Globus pallidus (tissue), 1 donor: ENCODE results near the gene CRIM1.

Experiments
- DNase-seq: peaks from one replicate; pipeline ENCODE4 v3.0.0-alpha.2; 2015; ENCODE audit warnings: low spot score

Gene CRIM1

DNA sequence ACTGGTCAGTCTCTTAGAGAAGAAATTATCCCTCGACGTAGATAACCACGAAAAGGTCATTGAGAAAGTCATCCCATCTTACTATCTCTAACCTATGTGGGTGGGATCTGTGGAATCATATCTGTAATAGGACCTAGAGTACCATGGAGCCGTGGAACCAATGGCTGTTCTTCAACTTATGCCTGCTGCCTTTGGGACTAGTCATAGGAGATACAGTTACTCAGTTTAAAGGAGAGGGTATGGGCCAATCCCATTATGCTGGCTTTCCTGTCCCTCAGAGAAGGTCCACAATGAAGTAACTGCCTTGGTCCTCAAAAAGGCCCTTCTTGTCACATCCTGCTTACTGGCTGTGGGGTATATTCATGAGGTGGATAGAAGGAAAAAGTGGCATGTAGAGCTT is 164.9 kb downstream of the CRIM1 start:
- DNase-seq, result no peak

DNA sequence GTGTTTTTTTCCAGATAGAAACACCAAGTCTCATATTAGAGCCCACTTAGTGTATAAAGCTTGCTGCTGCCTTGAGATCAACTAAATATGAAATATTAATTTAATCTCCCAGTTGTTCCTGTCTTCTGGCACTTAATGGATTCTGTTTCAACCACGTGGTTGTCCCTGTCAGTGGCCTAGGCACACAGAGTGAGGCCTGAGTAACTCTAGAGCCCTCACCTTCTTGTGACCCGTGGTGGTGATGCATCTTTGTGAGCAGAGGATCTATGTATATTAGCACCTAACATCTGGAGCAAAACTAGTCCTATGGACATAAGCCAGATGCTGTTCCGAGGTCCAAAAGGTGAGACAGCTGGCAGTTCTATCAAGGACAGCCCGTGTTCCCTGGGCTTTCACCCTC is 167.6 kb downstream of the CRIM1 start:
- no peak for DNase-seq

DNA sequence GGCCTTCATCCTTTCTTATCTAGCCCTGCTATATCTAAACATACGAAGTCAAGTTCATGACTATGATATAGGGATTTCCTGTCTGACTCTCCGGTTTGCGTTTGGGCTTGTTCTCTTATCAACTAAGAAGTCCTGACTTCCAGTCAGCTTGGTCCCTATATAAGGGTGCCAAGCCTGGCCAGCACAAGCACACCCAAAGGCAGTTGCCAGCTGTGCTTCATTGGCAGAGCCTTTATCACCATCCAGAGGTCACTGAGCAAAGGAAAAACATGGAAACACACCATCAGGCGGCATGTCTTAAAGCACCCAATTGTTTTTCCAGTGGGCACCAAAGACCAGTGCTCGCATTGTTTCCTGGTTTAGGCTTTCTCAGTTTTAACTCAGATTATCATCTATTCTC is 169.7 kb downstream of the CRIM1 start:
- no peak for DNase-seq

DNA sequence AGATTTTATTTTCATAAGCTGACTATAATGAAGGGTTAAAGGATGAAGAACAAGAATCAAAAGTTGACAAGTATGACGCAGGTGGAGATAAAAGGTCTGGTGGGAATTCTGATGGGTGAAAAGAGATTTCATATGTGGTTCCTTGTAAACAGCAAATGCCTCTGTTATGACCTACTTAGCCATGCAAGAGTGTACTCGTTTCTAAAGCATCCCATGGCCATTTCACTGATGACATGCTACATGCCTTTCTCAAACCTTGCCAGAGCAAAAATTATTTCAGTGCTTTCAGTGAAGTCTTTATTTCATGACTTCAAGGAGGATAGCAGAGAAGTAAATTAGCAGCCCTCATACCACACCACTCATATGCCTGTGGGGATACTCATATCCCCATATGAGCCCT is 170.6 kb downstream of the CRIM1 start:
- DNase-seq, result no peak

DNA sequence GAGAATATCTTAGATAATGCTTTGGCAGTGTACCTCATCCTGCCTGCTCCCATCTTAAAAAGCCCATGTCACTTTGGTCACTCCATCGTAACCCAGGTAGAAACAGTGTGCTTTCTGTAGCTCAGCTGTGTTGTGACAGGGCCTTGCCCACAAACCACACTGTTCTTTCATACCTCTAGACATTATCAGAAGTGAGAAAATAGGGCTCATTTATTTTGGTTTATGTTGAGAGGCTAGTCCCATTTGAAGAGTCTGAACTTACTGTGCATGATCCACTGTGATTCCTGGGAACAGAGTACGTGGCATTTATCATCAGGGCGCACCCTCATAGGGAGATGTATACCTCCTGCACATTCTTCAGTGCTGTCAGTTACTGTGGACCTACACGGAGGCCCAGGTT is 172.7 kb downstream of the CRIM1 start:
- no peak for DNase-seq

DNA sequence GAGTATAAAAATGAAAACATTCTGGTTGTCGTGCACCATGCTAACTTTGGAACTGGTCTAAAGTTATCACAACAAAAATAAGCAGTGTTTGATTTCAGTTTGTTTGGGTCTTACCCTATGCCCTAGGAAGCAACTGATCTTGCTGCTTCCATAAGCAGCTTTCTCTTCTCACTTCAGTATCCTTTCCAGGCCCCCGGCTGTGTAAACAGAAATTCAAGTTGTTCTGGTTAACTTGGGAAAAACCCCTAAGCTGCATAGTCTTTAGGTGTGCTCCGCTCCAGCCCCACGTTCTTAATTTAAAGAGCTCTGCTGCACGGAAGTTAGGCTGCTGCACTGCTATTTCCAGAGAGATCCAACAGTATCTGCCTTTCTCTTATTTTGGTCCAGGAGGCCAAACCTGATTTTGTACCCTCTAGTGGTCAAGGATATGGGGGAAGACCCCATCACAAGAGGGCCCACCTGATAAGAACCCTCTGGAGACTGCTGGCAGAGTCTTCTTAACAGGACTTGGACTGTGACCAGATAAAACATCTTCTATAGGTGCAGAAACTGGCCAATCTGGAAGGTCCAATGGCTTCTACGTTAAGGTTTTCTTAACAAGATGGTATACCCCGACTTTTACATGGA is 173.3 kb downstream of the CRIM1 start:
- no peak for DNase-seq

DNA sequence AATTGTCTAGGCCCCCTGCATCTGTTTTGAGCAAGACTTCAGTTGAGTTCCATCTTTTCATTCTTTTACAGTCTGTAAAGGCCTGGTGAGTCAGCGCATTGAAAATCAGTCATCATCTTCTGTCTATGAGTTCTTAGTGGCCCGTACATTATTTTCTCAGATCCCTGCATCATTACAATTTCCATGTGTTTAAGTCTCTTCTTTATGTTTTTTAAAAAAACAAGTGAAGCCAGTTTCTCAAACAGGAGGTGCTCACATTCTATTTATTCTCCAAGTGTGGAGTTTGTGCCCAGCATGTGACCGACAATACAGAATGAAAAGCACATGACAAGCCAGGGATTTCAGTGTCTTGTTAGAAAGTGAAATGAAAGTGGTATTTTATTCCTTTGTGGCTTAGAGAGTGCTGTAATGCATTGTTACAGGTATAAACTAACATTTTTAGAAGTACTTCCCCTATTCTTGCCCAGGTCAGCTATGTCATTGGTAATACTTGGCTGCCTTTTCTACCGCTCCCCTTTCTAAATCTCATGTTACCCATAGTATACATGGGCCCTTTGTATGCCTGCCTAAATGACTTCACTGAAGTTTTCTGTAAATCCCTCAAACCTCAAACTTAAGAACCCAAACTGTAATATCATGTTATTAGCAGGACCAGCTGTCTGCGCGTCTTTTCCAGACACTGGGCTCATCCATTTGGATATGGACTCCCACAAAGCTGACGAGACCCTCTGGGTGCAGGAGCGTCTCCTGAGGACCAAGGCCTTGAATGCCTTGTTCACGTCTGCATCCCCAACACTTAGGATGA is 174.8 kb downstream of the CRIM1 start:
- no peak for DNase-seq

DNA sequence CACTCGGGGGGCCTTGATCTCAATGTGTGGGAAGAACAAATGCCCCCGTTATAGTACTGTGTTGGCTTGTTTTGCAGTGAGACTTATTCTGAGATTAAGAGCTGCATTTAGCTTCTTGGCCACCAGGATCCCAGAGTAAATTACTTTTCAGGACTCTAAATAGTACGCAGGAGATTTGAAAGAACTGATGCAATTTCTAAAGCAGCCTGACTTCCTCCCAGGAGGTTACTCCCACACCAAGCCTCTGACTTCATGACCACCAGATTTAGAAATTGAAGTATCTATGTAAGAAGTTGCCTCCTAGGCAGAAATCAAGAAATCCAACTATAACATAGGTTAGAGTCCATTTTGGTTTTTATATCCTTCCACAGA is 175.4 kb downstream of the CRIM1 start:
- no peak for DNase-seq

DNA sequence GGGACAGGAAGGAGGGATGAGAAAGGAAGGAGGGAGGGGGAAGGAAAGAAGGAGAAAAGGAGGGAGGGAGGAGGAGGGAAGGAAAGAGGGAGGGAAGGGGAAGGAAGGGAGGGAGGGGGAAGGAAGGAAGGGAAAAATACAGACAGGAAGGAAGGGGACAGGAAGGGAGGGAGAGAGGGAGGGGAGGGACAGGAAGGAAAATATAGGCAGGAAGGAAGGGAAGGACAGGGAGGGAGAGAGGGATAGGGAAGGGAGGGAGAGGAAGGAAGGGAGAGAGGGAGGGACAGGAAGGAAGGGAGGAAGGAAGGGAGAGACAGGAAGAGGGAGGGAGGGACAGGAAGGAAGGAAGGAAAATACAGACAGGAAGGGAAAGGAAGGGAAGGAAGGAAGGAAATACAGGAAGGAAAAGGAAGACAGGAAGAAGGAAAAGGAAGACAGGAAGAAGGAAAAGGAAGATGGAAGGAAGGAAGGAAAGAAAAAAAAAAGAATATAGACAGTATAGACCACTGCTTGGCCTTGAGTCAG is 178.8 kb downstream of the CRIM1 start:
- DNase-seq, result no peak

DNA sequence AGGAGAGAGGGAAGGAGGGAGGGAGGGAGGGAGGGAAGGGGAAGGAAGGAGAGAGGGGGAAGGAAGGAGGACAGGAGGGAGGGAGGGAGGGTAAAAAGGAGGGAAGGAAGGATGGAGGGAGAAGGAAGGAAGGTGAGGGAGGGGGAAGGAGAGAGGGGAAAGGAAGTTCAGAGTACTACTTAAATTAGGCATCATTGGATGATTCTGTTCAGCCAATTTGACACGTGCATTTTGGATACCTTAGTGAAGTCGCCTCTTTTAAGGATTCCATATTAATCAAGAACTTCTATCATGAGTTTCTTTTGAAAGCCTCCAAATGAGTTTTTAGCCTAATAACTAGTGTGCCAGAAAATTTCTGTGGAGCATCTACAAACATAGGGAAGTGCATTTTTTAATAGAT is 179.5 kb downstream of the CRIM1 start:
- no peak for DNase-seq

DNA sequence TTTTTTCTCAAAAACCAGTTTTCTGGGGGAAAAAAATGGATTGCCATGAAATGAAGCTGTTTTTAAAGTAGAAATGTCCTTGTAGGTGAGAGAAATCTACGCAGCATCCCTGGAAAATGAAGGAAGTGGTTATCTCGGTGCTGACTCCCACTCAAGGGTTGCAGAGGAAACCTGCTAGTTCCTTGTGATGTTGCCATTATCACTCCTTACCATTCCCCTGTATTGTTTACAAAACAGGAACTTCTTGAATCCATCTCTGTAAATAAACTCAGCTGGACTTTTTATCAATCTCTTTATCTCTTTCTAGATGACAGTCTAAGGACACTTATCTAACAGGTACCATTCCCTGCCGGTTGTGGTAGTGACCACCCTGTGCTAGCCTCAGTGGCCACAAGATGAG is 181.2 kb downstream of the CRIM1 start:
- DNase-seq, result no peak

DNA sequence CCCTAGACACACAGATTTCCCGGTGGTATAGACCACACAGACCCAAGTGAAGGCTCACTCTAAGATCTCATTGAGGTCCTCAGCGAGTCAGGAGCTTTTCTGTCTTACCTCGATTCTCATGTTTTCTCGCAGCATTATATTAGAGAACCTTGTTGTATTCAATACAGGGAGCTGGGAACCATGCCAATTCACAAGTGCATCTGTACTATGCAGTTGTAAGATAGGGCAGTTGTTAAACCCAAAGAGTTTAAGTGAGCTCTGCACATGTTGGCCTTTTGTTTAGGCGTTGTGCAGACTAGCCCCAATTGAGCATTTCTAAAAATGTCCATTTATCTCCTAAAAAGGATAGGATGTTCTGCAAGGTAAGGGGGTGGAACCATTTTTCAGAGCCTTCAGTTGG is 182.8 kb downstream of the CRIM1 start:
- DNase-seq, result no peak

DNA sequence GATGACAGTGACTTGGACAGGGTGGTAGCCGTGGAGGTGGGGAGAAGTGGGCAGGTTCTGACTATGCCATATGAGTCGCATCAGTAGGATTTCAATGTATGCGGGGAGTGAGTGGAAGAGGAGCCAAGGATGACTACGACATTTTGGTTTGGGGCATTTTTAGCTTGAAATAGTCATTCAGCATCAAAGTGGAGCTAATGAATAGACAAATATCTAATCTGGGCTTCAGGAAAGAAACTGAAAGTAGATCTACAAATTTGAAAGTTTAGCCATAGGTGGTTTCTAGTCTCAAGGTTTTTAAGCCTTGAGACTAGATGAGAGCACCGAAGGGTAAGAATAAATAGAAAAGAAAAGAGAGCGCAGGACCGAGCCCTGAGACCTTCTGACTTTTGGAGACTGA is 184.1 kb downstream of the CRIM1 start:
- no peak for DNase-seq

DNA sequence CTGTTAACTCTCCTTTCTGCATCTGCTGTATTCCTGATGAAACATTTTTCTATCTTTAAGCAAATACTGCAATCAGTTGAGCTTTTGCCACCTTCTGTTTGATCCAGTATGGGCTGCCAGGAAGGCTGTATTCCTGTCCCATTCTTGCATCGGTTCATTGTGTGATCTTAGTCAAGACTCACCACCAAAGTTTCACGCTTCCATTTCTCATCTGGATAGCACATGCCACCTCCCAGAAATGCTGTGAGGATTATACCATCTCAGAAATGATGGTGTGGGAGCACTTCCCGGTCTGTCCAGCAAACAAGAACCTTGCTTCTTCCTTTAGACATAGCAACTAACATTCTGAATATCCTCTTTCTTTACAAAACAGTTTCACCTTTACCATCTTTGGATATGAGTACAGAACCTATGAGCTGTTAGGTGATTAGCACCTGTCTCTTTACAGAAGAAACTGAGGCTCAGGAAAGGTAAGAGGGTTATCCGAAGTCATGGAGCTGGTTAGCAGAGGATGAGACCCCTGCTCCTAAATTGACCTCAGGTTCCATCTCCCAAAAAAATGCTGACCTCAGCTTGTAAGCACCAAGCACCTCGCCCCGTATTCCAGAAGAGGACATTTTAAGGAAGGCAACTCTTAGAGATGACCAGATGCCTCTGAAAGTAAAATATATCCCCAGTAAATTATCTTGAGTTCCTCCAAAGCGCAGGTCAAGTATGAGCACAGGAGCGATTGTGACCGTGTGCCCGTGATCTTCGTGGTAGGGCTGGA is 185.6 kb downstream of the CRIM1 start:
- no peak for DNase-seq

DNA sequence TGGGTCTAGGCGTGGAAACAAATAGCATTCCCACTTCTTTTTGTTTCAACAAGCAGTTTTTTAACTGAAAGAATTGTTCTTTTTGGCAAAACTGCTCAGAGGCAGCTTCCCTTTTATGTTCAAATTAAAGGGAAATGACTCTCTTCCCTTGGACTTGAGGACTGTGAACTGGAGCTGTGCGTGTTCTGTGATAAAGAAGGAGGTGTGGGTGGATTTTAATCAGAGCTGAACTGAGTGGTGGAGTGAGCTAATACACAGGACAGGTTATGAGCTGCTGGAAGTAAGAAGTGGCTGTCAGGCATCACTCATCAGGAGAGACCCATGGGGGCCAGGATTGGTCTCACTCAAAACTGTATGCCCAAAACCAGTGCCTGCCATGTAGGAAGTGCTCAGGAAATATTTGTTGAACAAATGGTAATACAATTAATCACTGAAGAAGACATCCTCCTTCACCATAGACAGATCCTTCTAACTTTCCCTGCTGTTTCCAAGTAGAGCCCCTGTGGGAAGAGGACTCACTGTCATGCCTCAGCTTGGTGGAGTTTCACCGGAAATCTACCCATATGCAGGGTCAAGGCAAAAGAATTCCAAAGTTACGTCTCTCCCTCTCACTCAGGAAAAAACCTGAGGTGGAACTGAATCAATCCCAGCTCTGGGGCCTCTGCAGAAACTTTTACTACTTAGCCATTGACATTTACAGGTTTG is 186.5 kb downstream of the CRIM1 start:
- DNase-seq, result no peak

DNA sequence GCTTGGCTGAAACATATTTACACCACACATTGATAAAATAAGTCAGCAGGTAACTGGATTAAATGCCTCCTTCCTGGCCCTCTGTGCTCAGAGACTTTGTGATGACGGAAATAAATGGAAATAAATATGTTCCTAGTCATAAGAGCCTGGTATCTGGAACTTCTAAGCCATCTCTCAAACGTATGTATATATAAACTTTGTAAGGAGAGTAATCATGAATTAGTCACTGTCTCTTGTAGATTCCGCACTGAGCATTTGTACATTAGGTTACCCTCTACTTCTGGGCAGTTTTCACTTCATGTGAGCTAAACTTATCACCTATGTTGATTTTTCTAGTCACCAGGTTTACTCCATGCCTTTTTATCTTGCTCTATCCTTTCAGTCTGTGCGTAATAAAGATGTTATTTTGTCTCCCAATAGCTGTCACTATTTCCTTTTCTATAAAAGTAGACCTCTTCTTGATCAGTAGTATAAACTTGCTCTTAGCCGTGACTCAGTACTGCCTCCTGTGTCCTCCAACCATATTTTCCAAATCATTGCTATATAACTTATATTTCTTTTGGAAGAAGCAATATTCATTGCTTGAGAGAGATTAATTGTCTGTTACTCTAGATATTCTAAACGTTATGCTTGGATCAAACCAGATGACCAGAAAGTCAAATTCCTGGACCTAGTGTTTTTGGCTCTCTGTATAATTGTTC is 189.2 kb downstream of the CRIM1 start:
- no peak for DNase-seq

DNA sequence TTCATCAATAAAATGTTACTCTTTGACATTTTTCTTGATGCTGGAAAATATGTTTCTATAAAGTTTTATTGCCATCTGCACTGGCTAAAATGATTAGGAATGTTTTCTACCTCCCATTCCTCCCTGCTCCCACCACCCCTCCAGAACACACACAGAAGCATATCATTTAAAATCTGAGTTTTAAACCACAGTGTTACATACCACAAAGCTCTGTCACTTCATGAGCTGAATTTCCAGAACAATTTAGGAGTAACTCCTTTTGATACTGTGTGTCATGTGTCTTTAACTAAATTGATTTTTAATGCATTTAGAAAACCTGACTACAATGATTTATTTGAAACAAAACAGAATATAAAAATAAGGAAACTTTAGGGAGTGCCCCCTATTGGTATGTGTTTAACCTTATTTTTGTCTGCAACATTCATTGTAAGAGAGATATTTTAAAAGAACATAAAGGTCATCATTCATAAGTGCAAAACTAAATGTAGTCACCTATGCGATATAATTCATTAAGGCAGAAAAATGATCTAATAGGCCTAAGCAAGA is 190.4 kb downstream of the CRIM1 start:
- DNase-seq, result no peak

DNA sequence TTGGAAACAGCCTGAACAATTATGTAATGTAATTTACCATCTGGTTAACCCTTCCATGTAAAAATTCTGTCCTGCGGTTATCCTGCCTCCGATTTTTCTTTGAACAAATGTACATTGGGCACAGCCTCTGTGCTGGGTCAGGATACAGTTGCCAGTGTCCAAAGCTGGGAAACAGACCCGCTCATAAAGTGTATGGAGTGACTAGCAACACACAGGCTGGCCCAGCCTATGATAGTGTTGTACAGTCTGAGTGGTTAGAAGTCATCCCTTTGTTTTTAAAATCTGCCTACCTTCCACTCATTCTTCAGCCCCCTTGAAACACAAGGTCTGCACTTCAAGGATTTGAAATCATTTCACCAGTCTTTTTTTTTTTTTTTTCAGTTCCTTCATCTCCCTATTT is 192.3 kb downstream of the CRIM1 start:
- no peak for DNase-seq

DNA sequence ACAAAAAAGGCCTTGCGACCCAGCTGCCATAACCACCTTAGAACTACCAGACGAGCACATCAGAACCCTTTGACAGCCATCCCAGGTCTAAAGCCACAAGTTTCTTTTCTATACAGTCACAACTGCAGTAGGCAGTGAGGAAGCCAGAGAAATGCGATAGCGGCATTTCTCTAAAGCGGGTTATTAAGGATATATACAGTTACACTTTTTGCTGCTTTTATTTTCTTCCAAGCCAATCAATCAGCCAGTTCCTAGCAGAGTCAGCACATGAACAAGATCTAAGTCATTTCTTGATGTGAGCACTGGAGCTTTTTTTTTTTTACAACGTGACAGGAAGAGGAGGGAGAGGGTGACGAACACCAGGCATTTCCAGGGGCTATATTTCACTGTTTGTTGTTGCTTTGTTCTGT is 193.6 kb downstream of the CRIM1 start:
- no peak for DNase-seq

DNA sequence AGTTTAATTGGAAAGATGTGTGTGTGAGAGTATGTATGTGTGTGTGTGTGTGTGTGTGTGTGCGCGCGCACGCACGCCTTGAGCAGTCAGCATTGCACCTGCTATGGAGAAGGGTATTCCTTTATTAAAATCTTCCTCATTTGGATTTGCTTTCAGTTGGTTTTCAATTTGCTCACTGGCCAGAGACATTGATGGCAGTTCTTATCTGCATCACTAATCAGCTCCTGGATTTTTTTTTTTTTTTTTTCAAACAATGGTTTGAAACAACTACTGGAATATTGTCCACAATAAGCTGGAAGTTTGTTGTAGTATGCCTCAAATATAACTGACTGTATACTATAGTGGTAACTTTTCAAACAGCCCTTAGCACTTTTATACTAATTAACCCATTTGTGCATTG is 194.4 kb downstream of the CRIM1 start:
- no peak for DNase-seq

DNA sequence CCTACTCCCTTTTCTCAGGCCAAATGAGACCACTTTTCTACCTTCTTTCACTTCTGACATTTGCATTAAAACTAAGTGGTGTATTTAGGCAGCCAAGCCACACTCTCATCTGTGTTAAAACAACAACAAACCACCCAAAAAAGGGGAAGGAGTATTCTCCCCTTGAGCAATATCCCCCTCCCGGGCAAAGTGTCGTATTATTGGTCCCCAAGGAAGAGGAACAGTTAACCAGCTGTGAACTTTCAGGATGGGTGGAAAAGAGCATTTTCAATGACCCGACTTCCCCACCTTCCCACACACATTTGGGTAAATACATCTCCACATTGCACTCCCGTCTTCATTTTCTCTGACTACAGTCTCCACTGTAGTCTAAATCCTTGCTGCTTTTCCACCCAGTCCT is 198.1 kb downstream of the CRIM1 start:
- no peak for DNase-seq
